ENCODE results near the gene ZNF581.

The ZNF581 gene

DNA sequence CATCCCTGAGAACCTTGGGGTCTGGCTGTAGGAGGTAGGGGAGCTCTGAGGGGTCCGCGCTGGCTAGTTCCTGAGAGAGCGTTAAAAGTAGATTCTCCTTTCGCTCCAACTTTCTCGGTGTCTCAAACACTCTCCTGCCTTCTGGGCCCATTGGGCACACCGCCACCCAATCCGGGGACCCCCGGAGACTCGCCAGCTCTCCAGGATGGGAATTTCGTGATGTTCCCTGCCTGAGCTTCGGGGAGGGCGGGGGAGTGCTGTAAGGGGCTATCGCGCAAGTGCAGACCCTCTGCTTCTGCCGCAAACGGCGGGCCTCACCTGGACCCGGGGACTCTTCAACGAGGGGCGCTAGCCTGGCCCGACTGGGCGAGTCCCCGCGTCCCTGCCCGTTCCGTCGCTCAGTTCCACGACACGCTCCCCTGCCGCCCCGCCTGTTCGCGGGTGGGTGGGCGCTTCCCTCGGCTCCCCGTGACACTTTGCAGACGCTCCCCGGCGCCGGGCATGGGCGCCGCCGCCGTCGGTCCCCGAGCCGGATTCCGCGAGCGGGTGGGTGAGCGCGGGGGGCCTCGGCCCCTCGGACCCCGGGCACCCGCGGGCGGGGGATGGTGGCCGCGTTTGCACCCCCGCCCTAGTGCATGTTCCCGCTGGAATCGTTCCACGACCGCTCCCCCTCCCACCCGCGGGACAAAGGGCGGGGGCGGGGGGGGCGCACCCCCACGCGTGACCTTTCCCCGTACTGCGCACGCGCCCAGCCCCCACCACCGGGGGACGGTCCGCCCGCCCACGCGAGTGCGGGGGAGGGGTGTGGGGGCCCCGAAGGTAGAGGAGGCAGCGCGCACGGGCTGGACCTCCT is 4.5 kb downstream of the ZNF581 start, which contains the start of gene CCDC106:
Gene CCDC106, plus strand, starts transcription at position 481 of the 853 bp plus-strand sequence. CDS start 835 bp downstream, outside the sequence.
- no peak for DNase-seq (ENCODE audit: low read depth in 3 of 3, low spot score in 1 of 3)

- no peak for DNase-seq (ENCODE audit: low read depth in 3 of 3, low spot score in 1 of 3)
Observed at GRCh38 chr19:55648585-55649267, 5.3 kb downstream of the ZNF581 start.

DNA sequence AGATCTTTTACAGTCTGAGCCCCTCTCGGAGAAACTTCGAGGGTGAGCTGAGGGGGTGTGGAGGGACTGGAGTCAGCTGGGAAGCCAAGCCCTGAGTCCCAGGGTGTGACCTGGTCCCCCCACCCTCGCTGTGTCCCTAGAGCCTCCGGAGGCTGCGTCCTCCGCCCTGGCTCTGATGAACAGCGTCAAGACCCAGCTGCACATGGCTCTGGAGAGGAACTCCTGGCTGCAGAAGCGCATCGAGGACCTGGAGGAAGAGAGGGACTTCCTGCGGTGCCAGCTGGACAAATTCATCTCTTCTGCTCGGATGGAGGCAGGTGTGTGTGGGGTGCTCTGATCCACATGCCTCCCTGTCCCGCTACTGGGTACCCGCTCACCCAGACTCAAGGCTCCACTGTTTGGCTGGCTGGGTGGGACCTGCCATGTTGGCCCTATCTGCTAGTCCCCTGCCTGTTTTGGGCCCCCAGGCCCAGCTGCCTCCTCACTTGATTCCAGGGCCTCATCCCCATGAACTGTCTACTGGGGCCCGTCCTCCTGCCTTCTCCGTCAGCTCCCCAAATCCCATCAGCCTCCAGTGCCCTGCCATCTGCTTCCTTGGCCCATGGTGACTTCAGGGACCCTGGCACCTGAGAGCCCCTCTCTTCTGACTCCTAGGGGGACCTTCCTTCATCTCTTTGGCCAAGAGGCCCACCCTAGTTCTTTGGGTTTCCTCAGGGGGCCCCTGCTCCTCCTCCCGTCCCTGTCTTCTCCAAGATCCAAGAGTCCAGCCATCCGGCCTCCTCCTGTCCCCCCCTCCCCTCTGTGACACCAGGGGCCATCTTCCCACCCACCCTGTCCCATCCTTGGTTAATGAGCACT is 6.0 kb downstream of the ZNF581 start:
- DNase-seq (ENCODE audit: low read depth in 3 of 3, low spot score in 1 of 3) = no peak

GRCh38 chr19:55650126-55650557 is 6.7 kb downstream of the ZNF581 start:
- no peak for DNase-seq (ENCODE audit: low read depth in 3 of 3, low spot score in 1 of 3)

GRCh38 chr19:55650602-55651230 is 7.3 kb downstream of the ZNF581 start:
- no peak for DNase-seq (ENCODE audit: low read depth in 3 of 3, low spot score in 1 of 3)

DNA sequence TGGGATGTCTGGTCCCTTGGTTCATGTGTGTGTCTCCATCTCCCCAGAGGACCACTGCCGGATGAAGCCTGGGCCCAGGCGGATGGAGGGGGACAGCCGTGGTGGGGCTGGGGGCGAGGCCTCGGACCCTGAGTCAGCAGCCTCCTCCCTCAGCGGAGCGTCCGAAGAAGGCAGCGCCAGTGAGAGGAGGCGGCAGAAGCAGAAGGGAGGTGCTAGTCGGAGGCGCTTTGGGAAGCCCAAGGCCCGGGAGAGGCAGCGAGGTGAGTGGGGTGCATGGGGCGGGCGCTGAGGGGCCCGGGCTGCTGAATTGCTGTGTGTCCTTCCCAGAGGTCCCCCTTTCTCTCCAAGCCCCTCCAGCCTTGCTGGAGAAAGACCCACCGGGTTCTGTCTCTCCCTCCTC is 7.8 kb downstream of the ZNF581 start:
- no peak for DNase-seq (ENCODE audit: low read depth in 3 of 3, low spot score in 1 of 3)

DNA sequence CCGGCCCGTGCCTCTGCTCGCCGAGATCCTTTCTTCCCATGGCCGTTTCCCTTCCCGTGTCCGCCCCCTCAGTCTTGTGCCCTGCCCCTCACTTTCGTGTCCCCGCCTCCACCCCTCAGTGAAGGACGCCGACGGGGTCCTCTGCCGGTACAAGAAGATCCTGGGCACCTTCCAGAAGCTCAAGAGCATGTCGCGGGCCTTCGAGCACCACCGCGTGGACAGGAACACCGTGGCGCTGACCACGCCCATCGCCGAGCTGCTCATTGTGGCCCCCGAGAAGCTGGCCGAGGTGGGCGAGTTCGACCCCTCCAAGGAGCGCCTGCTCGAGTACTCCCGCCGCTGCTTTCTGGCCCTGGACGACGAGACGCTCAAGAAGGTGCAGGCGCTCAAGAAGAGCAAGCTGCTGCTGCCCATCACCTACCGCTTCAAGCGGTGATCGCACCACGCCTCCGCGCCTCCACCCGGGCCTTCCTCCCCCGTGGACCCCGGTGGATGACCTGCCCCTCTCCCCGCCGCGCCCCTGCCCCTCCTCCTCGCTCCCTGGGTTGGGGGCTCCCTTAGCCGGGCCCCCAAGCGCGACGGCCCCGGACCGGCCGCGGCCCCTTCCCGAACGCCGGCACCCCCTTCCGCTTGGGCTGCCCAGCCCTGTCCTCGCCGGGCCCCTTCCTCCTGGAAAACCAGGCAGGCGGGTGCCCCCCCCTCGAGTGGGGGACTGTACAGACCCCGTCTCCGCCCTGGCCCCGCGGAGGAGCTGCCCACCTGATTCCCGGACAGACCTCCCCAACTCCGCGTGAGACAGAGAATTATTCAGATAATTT is 9.1 kb downstream of the ZNF581 start:
- no peak for DNase-seq (ENCODE audit: low read depth in 3 of 3, low spot score in 1 of 3)

DNA sequence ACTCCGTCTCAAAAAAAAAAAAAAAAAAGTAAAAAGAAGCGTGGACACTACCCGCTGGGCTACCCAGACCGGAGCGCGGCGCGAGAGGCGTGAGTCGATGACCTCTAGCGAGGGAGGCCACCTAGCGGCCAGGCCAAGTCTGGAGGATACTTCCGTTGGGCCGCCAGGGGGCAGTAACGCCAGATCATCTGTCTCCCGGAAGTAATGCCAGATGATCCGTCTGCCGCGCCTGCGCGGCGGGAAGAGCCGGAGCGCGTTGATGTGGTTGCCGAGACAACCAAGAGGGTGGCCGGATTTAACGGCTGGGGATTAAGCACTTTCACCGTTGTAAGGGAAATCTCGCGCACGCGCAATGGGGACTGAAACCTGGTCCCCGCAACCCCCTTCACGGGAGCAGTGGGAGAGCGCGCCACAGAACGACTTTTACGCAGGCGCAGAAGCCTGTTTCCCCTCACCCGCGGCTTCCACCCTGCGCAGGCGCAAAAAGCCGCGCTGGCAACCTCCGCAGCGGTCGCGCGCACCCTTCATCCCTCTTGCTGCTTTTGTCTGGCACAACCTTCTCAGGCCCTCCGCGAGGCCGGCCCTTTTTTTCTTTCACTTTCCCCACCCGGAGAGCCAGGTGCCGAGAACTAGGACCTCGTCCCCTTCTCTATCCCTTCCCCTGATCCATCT is 10.3 kb downstream of the ZNF581 start:
- DNase-seq (ENCODE audit: low read depth in 3 of 3, low spot score in 1 of 3) = peak; percentile 97 to 100 (median 99)

DNA sequence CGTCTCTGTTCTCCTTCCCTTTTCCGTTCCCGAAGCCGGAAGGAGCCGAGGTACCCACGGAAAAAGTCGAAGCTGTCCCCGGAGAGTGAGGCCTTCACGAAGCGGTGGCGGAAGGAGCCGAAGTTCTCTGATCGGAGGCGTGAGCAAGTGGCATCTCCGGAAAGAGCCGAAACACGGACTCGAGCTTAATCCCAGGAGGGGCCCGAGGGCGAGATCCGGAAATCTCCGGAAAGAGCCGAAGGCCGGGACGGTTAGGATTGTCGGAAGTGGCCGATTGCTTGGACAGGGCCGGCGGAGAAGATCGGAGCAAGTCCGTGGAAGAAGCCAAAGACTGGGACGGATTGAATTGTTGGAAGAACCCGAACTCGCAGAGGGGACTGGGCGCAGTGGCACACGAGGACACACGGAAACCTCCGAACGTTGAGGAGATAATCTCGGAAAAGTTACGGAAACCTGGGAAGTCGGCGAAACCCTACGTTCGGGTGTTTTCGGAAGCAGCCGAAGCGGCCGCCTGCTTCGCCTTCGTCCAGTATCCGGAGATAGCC is 10.9 kb downstream of the ZNF581 start:
- peak; percentile 96 to 98 (median 97) for DNase-seq (ENCODE audit: low read depth in 3 of 3, low spot score in 1 of 3)

GRCh38 chr19:55654868-55655647 is 11.6 kb downstream of the ZNF581 start, which contains the start of gene U2AF2:
Gene U2AF2 (plus strand): TSS chr19:55655035. CDS start chr19:55655105, 70 bp downstream.
- DNase-seq (ENCODE audit: low read depth in 3 of 3, low spot score in 1 of 3) = peak; percentile 95 to 98 (median 95)

DNA sequence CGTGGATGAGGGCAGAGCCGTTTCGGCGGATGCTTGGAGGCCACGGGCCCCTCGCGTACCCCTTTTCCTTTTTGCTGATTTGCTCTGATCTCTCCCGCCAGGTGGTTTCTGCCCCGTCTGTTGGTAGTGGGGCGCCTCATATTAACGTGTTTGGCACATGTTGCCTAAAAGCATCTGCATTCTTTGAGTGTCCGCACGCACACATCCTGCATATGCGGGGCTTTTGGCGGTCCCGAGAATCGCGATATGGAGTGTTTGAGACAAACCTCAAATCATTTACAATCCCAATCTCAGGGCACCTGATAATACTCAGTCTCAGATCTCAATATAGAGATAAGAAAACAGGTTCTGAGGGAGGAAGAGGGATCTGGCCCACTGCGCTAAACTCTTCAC is 12.2 kb downstream of the ZNF581 start:
- no peak for DNase-seq (ENCODE audit: low read depth in 3 of 3, low spot score in 1 of 3)

- DNase-seq (ENCODE audit: low read depth in 3 of 3, low spot score in 1 of 3) = no peak
Observed at GRCh38 chr19:55656552-55656951, 13.1 kb downstream of the ZNF581 start.

GRCh38 chr19:55656988-55657747 is 13.7 kb downstream of the ZNF581 start:
- DNase-seq (ENCODE audit: low read depth in 3 of 3, low spot score in 1 of 3) = no peak

DNA sequence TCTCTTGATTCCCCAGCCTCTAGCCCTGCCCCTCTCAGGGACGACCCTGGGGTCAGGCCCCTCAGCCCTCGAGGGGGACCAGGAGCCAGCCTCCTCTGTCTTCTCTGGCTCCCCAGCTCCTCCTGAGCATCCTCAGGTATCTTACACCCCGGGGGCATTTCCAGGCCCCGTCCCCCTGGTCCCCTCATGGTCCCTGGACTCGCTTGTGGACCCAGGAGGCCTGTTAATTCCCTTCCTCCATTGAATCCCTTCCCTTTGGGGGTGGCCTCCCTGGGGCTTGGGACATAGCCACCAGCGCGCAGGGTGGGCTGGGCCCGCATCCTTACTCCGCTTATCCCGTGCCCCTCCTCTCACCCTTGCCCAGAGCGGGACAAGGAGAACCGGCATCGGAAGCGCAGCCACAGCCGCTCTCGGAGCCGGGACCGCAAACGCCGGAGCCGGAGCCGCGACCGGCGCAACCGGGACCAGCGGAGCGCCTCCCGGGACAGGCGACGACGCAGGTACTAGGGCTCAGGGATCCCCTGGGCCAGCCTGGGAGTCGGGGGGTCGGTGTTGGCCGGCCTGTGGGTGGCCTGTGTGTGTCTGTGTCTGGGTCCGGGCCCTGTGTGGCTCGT is 15.5 kb downstream of the ZNF581 start:
- no peak for DNase-seq (ENCODE audit: low read depth in 3 of 3, low spot score in 1 of 3)

DNA sequence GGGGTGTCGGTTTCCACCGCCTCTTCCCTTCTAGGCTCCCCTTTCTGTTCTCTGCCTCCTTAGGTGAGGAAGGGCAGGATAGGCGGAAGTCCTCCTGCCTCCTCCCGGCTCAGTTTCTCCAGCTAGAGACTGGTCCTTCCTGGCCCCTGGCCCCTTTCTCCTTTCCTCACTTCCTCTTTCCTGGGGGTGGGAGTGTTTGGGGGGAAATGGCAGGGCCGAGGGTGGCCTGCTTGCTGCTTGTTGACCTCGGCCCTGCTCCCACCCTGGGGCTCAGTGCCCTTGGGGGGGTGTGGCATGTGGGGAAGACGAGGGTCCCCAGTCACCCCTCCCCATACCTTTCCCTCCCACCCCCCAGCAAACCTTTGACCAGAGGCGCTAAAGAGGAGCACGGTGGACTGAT is 16.4 kb downstream of the ZNF581 start:
- DNase-seq (ENCODE audit: low read depth in 3 of 3, low spot score in 1 of 3) = no peak

GRCh38 chr19:55660404-55660803 is 17.0 kb downstream of the ZNF581 start:
- no peak for DNase-seq (ENCODE audit: low read depth in 3 of 3, low spot score in 1 of 3)

GRCh38 chr19:55660991-55661390 is 17.5 kb downstream of the ZNF581 start:
- no peak for DNase-seq (ENCODE audit: low read depth in 3 of 3, low spot score in 1 of 3)

All from stimulated activated CD4-positive, alpha-beta T cell treated with anti-CD3 and anti-CD28 coated beads, TNF-alpha, amount 100 ng/mL, for 1 hour (primary cell).